GM23248 (cell line): ENCODE results near the gene TMEM234. TPM values are rescaled to one million over a fixed set of nuclear protein-coding genes. Genes with fewer than 3 reads are reported as not detected.
A peak's percentile ranks its signal among the peaks of the same experiment; 100 is the strongest.

Experiments
- DNase-seq: peaks from one replicate; pipeline ENCODE4 v3.0.0-alpha.2; 2015
- H2AFZ ChIP-seq: fragments of 200-600 bp; sonication (generic); 2 replicates; pipeline ENCODE4 v1.6.1; 2016; ENCODE audit warnings: antibody characterized with exemption
- H3F3A ChIP-seq: fragments of 200-600 bp; sonication (generic); 2 replicates; pipeline ENCODE4 v1.6.1; 2016; ENCODE audit warnings: mild to moderate bottlenecking, antibody characterized with exemption, mixed run types; ENCODE audit not compliant: insufficient read depth
- H3K27ac ChIP-seq: fragments of 200-600 bp; sonication (generic); 2 replicates; pipeline ENCODE4 v1.5.1; 2016; ENCODE audit warnings: mild to moderate bottlenecking
- H3K27me3 ChIP-seq: fragments of 200-600 bp; sonication (generic); replicated peaks from 2 replicates; pipeline ENCODE4 v1.6.1; 2016; ENCODE audit warnings: mild to moderate bottlenecking; ENCODE audit not compliant: insufficient read depth
- H3K36me3 ChIP-seq: fragments of 200-600 bp; sonication (generic); 2 replicates; pipeline ENCODE4 v1.6.1; 2016; ENCODE audit warnings: low read depth, mild to moderate bottlenecking
- H3K4me1 ChIP-seq: fragments of 200-600 bp; sonication (generic); 2 replicates; pipeline ENCODE4 v1.6.1; 2016; ENCODE audit warnings: mild to moderate bottlenecking; ENCODE audit not compliant: insufficient read depth
- H3K4me2 ChIP-seq: fragments of 200-600 bp; sonication (generic); one replicate; pipeline ENCODE4 v1.6.1; 2016; ENCODE audit warnings: mild to moderate bottlenecking; ENCODE audit not compliant: unreplicated experiment
- H3K4me3 ChIP-seq: fragments of 200-600 bp; sonication (generic); 2 replicates; pipeline ENCODE4 v1.5.1; 2016; ENCODE audit warnings: mild to moderate bottlenecking
- H3K79me2 ChIP-seq: fragments of 200-600 bp; sonication (generic); 2 replicates; pipeline ENCODE4 v1.6.1; 2016; ENCODE audit warnings: mild to moderate bottlenecking; ENCODE audit not compliant: insufficient read depth
- H3K9ac ChIP-seq: fragments of 200-600 bp; sonication (generic); 2 replicates; pipeline ENCODE4 v1.6.1; 2016; ENCODE audit warnings: mild to moderate bottlenecking
- H3K9me2 ChIP-seq: fragments of 200-600 bp; sonication (generic); 2 replicates; pipeline ENCODE4 v1.6.1; 2016; ENCODE audit warnings: mixed run types, mild to moderate bottlenecking, moderate library complexity; ENCODE audit not compliant: insufficient read depth
- H3K9me3 ChIP-seq: fragments of 200-600 bp; sonication (generic); one replicate; pipeline ENCODE4 v1.6.1; 2017; ENCODE audit warnings: low read depth
- H4K20me1 ChIP-seq: fragments of 200-600 bp; sonication (generic); 2 replicates; pipeline ENCODE4 v1.6.0; 2016; ENCODE audit not compliant: insufficient read depth
- EZH2 ChIP-seq: fragments of 200-600 bp; sonication (generic); IDR thresholded peaks from 2 replicates; pipeline ENCODE4 v1.6.1; 2018; ENCODE audit warnings: antibody characterized with exemption, mild to moderate bottlenecking; ENCODE audit not compliant: insufficient read depth, poor library complexity, severe bottlenecking
- EZH2phosphoT487 ChIP-seq: fragments of 200-600 bp; sonication (generic); IDR thresholded peaks from 2 replicates; pipeline ENCODE4 v1.6.1; 2018; ENCODE audit warnings: antibody characterized with exemption, moderate library complexity, mild to moderate bottlenecking, low read depth; ENCODE audit not compliant: insufficient read depth
- WGBS, 2 experiments: methylation state at CpG; one replicate each; pipeline ENCODE4 v1.1.6; 2015 to 2017; ENCODE audit warnings: low lambda C conversion rate in 2 of 2, low coverage in 1 of 2; ENCODE audit errors: missing lambda C conversion rate in 2 of 2; 5-methylcytosine and 5-hydroxymethylcytosine counted together
- in situ Hi-C: fragments of 300-500 bp; cut with MboI; formaldehyde crosslinking; loops from 2 replicates; pipeline ENCODE4 v1.15.0; 2020
- polyA plus RNA-seq: library from polyadenylated mRNA; unstranded; fragments of >200 nt; fragmentation: Nextera tagmentation; extraction: Ambion mirVana; gene quantifications from 2 replicates; pipeline ENCODE4 v1.2.1, GENCODE V29; 2016
- total RNA-seq: library from RNA; depleted of rRNA; stranded (reverse); fragments of >200 nt; shearing (Covaris generic); gene quantifications from 2 replicates; pipeline ENCODE4 v1.2.3, GENCODE V29; 2014

Gene TMEM234
- total and polyA plus RNA-seq, 2 experiments from 2014 or later = 23.5 to 26.1 TPM

DNA sequence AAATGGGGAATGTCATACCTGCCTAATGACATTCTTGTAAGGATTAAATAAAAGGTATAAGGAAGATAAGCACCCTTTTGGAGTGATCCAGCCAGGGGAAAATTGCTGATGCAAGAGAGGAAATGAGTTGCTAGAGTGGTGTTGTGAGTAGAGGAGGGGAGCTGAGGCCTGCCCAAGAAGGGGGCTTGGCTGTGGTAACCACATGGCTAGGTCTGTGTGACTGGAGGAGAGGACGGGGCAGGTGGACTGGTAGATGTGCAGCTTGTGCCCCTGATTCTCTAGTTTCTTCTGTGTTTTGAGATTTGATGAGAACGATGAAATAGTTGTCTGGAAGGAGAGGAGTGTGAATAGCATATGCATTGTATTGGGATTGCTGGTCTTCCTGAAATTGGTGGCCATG lies 36.1 kb downstream of the TMEM234 start:
- DNase-seq = no peak
- TF ChIP-seq EZH2phosphoT487 (no peak), EZH2 (no peak)
- Histone ChIP-seq H3K4me1 (peaks cover 33% of the 10 kb centered on the region), H3K27me3 (no peaks in the 10 kb centered on the region), H3F3A (peaks cover 14% of the 10 kb centered on the region), H4K20me1 (peaks cover 5% of the 10 kb centered on the region; the same call in 1 of the 2 replicates), H3K4me3 (0 out of 2 replicates have a peak overlapping the region, but pooled peaks have one; percentile 19), H3K36me3 (peaks cover 68% of the 10 kb centered on the region), H2AFZ (no peak overlapping the region), H3K4me2 (peak overlapping the region; percentile 29), H3K79me2 (peaks cover 91% of the 10 kb centered on the region), H3K9me3 (no peaks in the 10 kb centered on the region), H3K9ac (no peak overlapping the region), H3K9me2 (no peaks in the 10 kb centered on the region), H3K27ac (no peak overlapping the region)
- in situ Hi-C loops = no loop called here
- 100% methylated on average over 2 of the region's 2 CpGs for WGBS, 2 experiments

DNA sequence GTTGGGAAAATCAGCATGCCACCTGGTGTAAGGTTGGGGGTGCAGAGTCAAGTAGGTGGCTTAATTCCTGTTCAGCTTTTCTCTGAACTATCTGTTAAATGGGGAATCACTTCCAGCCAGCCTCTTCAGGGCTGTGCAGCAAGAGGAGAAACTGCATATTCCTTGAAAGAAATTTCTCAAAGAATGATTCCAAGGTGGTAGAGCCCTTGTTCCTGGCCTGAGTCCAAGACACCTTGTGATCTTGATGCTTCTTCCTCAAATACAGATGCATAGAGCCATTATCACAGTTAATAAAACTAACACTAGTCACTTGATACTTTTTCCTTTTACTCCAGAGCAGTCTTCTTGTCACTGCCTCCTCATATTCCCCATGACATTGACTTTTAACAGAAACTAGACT lies 37.5 kb downstream of the TMEM234 start:
- Histone ChIP-seq H3K27ac (no peak overlapping the region), H3F3A (peaks cover 24% of the 10 kb centered on the region), H3K36me3 (peaks cover 55% of the 10 kb centered on the region), H3K4me2 (peak overlapping the region; percentile 8), H3K79me2 (peaks cover 95% of the 10 kb centered on the region), H3K9ac (no peak overlapping the region), H4K20me1 (peaks cover 5% of the 10 kb centered on the region; the same call in 1 of the 2 replicates), H2AFZ (no peak overlapping the region), H3K4me1 (peaks cover 33% of the 10 kb centered on the region), H3K27me3 (no peaks in the 10 kb centered on the region), H3K4me3 (no peak overlapping the region), H3K9me2 (no peaks in the 10 kb centered on the region), H3K9me3 (no peaks in the 10 kb centered on the region)
- TF ChIP-seq EZH2 = no peak
- TF ChIP-seq EZH2phosphoT487 = no peak
- no peak for DNase-seq
- in situ Hi-C loops = no loop called here

DNA sequence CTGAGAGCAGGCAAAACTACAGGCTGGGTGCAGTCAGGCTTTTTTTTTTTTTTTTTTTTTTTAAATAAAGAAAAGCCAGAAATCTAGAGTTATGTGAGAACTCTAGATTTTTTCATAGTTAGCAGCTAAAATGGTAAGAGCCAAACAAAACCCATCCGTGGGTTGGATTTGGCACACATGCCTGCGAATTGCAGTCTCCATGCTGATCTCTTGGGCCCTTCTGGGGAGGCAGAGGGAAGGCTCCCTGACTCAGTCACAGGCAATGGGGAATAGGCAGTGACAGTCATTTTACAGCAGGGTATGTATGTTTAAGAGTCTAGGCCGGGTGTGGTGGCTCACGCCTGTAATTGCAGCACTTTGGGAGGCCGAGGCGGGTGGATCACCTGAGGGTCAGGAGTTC lies 40.1 kb downstream of the TMEM234 start:
- no peaks in the 10 kb centered on the region for H3K9me3 ChIP-seq
- DNase-seq = peak; percentile 54
- peak overlapping the region; percentile 92 for H3K4me3 ChIP-seq
- TF ChIP-seq EZH2phosphoT487 (no peak), EZH2 (no peak)
- peaks cover 30% of the 10 kb centered on the region for H3K36me3 ChIP-seq
- no peak overlapping the region for H2AFZ ChIP-seq
- no peaks in the 10 kb centered on the region for H3K9me2 ChIP-seq
- WGBS, 2 experiments = 67 to 82% methylated on average over 3 to 6 of the region's 6 CpGs
- H3K79me2 ChIP-seq = peaks cover 70% of the 10 kb centered on the region
- no peaks in the 10 kb centered on the region for H3K27me3 ChIP-seq
- H3F3A ChIP-seq = peaks cover 40% of the 10 kb centered on the region
- peak overlapping the region; percentile 99; the same call in 1 of the 2 replicates for H3K27ac ChIP-seq
- in situ Hi-C loops = no loop called here
- peak overlapping the region; percentile 99 for H3K9ac ChIP-seq
- peak overlapping the region; percentile 99 for H3K4me2 ChIP-seq
- peaks cover 5% of the 10 kb centered on the region; the same call in 1 of the 2 replicates for H4K20me1 ChIP-seq
- H3K4me1 ChIP-seq = peaks cover 39% of the 10 kb centered on the region

DNA sequence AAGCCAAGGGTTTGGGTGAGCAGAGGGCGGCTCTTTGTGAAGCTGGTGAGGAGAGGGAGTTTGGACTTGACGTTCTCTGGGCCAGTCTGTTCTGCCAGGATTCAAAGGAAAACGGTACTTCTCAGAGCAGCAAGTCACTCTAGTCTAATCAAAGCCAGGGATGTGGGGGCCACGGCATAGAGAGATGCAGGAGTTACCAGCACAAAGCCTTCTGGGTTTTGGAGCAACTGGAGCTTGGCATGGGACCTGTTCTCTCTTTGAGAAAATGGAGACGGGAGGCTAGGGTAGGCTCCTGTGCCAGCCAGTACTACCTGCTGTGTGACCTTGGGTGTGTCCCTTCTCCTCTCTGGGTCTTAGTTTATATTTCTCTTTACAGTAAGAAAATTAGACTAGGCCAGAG lies 40.6 kb downstream of the TMEM234 start:
- H3K4me3 ChIP-seq = peak overlapping the region; percentile 92
- H3K4me1 ChIP-seq = peaks cover 39% of the 10 kb centered on the region
- no peaks in the 10 kb centered on the region for H3K9me2 ChIP-seq
- peaks cover 44% of the 10 kb centered on the region for H3F3A ChIP-seq
- H3K27me3 ChIP-seq = no peaks in the 10 kb centered on the region
- peaks cover 65% of the 10 kb centered on the region for H3K79me2 ChIP-seq
- peaks cover 5% of the 10 kb centered on the region; the same call in 1 of the 2 replicates for H4K20me1 ChIP-seq
- peaks cover 26% of the 10 kb centered on the region for H3K36me3 ChIP-seq
- H3K4me2 ChIP-seq = peak overlapping the region; percentile 99
- peak; percentile 38 for DNase-seq
- H2AFZ ChIP-seq = no peak overlapping the region
- 12 to 15% methylated on average over 5 of the region's 5 CpGs for WGBS, 2 experiments
- H3K9ac ChIP-seq = peak overlapping the region; percentile 99
- in situ Hi-C loops = no loop called here
- no peak for TF ChIP-seq EZH2
- no peak for TF ChIP-seq EZH2phosphoT487
- H3K27ac ChIP-seq = peak overlapping the region; percentile 99; the same call in 1 of the 2 replicates
- no peaks in the 10 kb centered on the region for H3K9me3 ChIP-seq

DNA sequence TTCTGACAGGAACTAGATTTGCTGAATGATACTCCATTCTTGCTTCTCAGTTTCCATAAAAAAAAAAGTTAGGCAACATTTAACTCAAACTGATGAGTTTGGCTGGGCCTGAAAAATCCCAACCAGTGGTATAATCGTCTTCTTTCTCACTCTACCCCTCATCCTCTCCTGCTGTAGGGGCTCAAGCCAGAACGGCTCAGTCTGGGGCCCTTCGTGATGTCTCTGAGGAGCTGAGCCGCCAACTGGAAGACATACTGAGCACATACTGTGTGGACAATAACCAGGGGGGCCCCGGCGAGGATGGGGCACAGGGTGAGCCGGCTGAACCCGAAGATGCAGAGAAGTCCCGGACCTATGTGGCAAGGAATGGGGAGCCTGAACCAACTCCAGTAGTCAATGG lies 41.1 kb downstream of the TMEM234 start:
- Histone ChIP-seq H3K9me3 (no peaks in the 10 kb centered on the region), H3K27ac (peak overlapping the region; percentile 99), H3K27me3 (no peaks in the 10 kb centered on the region), H4K20me1 (peaks cover 5% of the 10 kb centered on the region; the same call in 1 of the 2 replicates), H3K4me2 (peak overlapping the region; percentile 99), H3K9ac (peak overlapping the region; percentile 99), H3F3A (peaks cover 47% of the 10 kb centered on the region), H3K9me2 (no peaks in the 10 kb centered on the region), H3K79me2 (peaks cover 60% of the 10 kb centered on the region), H3K4me3 (peak overlapping the region; percentile 92), H3K36me3 (peaks cover 25% of the 10 kb centered on the region), H2AFZ (no peak overlapping the region), H3K4me1 (peaks cover 35% of the 10 kb centered on the region)
- in situ Hi-C loops = no loop called here
- no peak for DNase-seq
- TF ChIP-seq EZH2phosphoT487 (no peak), EZH2 (no peak)
- WGBS, 2 experiments = 15% methylated on average over 9 of the region's 9 CpGs
